Measurements from ENCODE around the gene SYK.
"Not testable (repeated sequence)": the region's sequence is repeated elsewhere in the genome, so short reads cannot be mapped to it uniquely, and the experiment has no call there.

The SYK gene

GRCh38 chr9:90801241-90801972 lies at the start of gene SYK:
TSS of gene SYK (plus strand) at chr9:90801819. CDS start at chr9:90843899, 42,080 bp downstream.
- DNase-seq (ENCODE audit: low spot score) (peak; percentile 30), FAIRE-seq (no peak)

- DNase-seq (ENCODE audit: low spot score) (peak; percentile 54), FAIRE-seq (peak; percentile 41)
Measured at GRCh38 chr9:90755514-90756371, 45.9 kb upstream of the SYK start.

- not testable (repeated sequence) for FAIRE-seq; DNase-seq (ENCODE audit: low spot score)
Measured at GRCh38 chr9:90760577-90760976, 41.0 kb upstream of the SYK start.

DNA sequence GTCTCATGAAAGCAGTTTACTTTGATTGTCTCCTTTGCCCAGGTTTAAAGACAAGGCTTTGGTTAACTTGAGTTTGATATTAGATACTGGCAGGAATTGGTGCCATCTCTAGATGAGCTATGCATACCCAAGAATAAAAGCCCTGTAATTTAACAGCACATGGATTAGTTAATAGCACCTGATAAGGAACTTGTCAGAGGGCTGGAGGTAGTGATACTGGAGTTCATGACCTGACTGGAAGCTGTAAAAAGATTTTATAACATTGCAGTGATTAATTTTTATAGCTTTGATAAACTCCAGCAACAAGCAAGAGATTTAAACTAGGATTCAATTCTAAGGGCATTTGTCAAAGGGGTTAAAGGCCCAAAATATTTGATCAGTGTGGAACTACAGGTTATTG lies 34.9 kb upstream of the SYK start:
- no peak for DNase-seq (ENCODE audit: low spot score)
- FAIRE-seq, result no peak

GRCh38 chr9:90767523-90768100 lies 34.0 kb upstream of the SYK start:
- FAIRE-seq (no peak), DNase-seq (ENCODE audit: low spot score) (no peak)

- FAIRE-seq (no peak), DNase-seq (ENCODE audit: low spot score) (no peak)
Measured at GRCh38 chr9:90770182-90770738, 31.4 kb upstream of the SYK start.

- FAIRE-seq, result no peak
Measured at GRCh38 chr9:90770927-90771326, 30.7 kb upstream of the SYK start.

GRCh38 chr9:90772386-90772785 lies 29.2 kb upstream of the SYK start:
- DNase-seq (ENCODE audit: low spot score) (no peak), FAIRE-seq (no peak)

More at GRCh38 chr9:90770927-90771326, 30.7 kb upstream of the SYK start:
- DNase-seq (ENCODE audit: low spot score), result no peak

DNA sequence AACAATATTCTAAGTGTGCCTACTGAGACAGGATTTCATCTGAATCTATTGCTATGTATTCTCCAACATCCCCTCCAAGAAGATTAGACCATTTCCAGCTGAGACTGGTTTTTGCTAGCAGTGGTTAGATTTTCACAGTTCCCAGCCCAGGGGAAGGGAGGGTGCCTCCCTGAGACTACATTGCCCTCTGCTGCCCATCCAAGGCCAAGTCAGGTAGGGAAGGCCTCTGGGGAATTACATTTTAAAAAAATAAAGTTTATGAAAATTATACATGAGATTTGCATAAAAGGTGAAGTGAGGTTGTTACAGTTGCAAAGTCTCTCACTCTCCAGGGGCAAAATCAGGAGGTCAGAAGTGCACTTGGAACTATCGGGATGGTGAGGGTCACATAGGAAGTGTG lies 28.0 kb upstream of the SYK start:
- FAIRE-seq (no peak), DNase-seq (ENCODE audit: low spot score) (no peak)

- no peak for FAIRE-seq
- no peak for DNase-seq (ENCODE audit: low spot score)
Measured at GRCh38 chr9:90774071-90774470, 27.5 kb upstream of the SYK start.

DNA sequence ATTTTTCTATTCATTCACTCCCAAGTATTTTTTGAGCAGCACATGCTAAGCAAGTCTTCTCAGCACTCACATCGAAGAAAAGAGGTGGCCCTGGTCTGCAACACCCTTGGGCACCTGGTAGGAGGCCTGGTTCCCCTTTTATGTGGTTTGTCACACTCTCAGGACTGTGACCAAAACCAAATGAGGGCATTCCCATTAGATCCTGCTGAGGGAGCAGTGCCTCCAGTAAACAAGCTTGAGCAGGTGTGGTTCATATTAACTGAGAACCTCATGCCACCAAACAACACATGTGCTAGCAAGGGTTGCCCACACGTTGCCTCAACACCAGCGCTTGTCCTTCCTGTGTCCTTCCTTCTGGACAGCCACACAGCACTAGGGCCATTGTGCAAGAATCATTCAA lies 26.9 kb upstream of the SYK start:
- no peak for FAIRE-seq
- no peak for DNase-seq (ENCODE audit: low spot score)

DNA sequence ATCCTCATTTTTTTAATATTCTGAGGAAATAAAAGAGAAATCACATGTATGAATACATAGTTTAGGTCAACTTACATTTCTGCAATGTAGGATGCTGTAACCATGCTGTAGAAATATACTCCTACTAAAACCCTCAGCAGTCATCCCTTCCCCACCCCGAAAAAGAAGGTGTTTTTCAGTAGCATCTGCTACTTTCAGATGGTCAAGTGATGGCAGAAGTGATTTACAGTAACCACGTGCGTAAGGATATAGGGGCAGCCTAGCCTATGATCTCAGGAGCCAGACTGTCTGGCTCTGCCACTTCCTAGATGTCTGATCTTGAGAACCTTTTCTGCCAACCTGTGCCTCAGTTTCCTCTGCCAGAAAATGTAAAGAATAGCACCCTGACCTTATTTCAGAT lies 26.0 kb upstream of the SYK start:
- DNase-seq (ENCODE audit: low spot score), result no peak
- no peak for FAIRE-seq

GRCh38 chr9:90778746-90779145 lies 22.9 kb upstream of the SYK start:
- FAIRE-seq, result no peak

GRCh38 chr9:90783552-90783951 lies 18.1 kb upstream of the SYK start:
- DNase-seq (ENCODE audit: low spot score) (no peak), FAIRE-seq (no peak)

More at GRCh38 chr9:90778746-90779145, 22.9 kb upstream of the SYK start:
- DNase-seq (ENCODE audit: low spot score), result no peak

DNA sequence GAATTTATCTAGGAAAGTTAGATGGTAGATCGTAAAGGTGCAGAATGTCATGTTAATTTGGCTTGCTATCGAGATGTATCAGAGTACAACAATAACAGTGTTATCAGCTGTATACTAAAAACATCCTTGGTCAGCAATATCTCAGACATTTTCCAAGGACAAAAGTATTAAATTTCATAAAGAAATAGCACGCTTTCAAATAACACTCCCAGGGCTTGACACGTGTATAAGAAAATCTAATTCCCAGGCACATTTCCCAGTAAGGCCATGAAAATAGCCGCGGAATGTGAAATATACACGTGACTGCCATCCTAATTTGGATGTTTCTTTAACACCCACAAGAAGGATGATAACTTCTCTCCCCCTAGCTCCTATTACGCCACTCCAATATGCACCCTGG lies 17.7 kb upstream of the SYK start:
- FAIRE-seq (no peak), DNase-seq (ENCODE audit: low spot score) (no peak)

DNA sequence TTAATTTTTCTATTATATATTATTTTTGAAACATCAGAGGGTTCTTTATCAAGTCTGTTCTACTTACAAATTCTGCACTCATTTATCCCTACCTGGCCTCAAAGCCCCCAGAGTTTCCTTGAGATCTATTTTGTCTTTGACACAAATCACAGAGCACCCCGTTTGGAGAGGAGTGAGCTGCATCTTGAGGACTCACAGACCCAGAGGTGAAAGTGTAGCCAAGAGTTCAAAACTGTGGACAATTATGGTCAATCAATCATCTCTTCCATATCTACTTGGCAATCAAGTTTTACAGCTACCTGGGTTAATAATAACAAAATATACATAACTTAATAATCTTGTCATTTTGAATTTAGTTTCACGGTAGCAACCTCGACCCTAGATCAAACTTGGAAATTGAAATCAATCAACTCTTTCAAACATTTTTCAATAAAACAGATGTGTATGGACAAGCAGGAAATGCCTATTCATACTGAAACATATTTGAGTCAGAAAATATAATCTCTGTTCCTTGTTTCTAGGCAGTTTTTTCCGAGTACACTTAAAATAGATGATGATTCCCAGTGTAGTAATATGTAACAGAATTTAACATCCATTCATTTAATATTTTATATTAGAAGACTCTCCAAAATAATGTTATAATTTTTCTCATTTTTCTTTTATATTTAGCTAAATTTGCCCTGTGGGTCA lies 13.7 kb upstream of the SYK start:
- FAIRE-seq, result no peak
- DNase-seq (ENCODE audit: low spot score), result no peak

DNA sequence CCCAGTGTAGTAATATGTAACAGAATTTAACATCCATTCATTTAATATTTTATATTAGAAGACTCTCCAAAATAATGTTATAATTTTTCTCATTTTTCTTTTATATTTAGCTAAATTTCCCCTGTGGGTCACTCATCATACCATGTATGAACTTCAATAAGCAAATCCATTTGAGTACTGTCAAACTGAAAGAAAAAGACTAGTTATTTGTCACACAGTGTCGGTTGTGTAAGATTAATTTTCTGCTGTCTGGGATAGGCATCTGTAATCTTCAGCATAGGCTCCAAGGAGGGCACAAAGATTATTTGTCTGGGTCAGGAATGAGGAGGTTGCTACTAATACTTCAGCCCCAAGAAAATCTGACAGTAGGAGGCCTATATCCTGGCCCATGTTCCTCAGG lies 13.1 kb upstream of the SYK start:
- FAIRE-seq; DNase-seq (ENCODE audit: low spot score): not testable (repeated sequence)

GRCh38 chr9:90789408-90789807 lies 12.2 kb upstream of the SYK start:
- FAIRE-seq (no peak), DNase-seq (ENCODE audit: low spot score) (no peak)

DNA sequence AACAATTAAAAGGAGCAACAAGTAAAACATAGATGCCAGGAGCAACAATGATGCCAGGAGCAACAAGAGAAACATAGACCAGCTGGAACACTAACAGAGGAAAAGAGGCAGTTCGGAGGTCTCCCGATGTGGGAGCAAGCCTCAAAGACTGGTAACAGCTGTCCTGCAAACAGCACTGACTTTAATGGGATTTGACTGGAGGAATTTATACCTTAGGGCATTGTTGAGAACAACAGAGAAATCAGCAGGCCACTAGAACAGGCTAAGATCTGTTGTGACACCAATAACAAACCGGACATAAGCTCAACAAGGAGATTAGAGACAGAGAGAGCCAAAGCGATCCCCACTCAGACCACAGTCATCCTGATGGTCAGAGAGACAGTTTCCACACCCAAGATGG lies 11.8 kb upstream of the SYK start:
- no peak for FAIRE-seq
- DNase-seq (ENCODE audit: low spot score), result no peak

DNA sequence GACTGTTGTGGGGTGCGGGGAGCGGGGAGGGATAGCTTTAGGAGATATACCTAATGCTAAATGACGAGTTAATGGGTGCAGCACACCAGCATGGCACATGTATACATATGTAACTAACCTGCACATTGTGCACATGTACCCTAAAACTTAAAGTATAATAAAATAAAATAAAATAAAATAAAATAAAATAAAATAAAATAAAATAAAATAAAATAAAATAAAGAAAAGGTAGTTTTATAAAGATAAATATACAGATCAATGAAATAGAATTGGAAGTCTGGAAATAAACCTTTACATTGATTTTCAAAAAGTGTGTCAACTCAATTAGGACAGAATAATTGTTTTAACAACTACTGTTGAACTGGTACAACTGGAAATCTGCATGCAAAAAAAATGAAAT lies 8.6 kb upstream of the SYK start:
- FAIRE-seq; DNase-seq (ENCODE audit: low spot score): not testable (repeated sequence)

- no peak for FAIRE-seq
- DNase-seq (ENCODE audit: low spot score), result no peak
Measured at GRCh38 chr9:90793729-90794128, 7.9 kb upstream of the SYK start.

Data from RCC 7860 (cell line).